Measurements from ENCODE around the gene SAFB2.

The SAFB2 gene

DNA sequence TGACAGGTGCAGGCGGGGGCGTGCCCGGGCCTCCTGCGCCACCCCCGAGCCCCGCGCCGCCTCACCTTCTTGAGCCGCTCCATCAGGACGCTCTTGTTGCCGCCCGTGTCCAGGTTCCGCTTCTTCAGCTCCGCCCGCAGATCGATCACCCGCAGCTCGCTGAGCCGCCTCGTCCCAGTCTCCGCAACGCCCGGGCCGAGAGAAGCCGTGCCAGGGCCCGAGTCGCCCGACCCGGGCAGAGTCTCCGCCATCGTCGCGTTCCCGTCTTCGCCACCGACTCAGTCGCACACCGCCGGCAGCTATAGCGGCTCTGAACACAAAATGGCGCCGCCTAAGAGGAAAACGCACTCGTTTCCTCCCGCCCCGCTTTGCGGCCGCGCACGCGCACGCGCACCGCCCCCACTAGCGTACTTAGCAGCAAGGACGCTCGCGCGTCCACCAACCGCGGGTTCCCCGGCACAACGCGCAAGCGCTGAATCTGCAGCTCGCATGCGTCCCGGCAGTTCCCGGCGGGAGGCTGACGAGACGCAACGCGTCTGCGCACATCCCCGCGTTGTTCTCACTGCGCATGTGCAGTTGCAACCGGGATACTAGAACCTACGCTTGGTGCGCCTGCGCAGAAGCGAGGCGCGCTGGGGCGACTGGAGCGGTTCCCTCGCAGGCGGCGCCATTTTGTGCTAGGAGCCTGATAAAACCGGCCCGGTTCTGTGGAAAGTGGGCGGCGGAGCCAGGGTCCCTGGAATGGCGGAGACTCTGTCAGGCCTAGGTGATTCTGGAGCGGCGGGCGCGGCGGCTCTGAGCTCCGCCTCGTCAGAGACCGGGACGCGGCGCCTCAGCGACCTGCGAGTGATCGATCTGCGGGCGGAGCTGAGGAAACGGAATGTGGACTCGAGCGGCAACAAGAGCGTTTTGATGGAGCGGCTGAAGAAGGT lies at the start of gene SAFB2, which contains the start of gene SAFB:
Gene SAFB2 (minus strand): TSS at position 312 of the 932 bp plus-strand sequence. CDS start 61 bp downstream, at position 251.
Gene SAFB (plus strand): TSS at position 619 of the 932 bp plus-strand sequence. CDS start 123 bp downstream, at position 742.
- TF ChIP-seq, protein P1, sequence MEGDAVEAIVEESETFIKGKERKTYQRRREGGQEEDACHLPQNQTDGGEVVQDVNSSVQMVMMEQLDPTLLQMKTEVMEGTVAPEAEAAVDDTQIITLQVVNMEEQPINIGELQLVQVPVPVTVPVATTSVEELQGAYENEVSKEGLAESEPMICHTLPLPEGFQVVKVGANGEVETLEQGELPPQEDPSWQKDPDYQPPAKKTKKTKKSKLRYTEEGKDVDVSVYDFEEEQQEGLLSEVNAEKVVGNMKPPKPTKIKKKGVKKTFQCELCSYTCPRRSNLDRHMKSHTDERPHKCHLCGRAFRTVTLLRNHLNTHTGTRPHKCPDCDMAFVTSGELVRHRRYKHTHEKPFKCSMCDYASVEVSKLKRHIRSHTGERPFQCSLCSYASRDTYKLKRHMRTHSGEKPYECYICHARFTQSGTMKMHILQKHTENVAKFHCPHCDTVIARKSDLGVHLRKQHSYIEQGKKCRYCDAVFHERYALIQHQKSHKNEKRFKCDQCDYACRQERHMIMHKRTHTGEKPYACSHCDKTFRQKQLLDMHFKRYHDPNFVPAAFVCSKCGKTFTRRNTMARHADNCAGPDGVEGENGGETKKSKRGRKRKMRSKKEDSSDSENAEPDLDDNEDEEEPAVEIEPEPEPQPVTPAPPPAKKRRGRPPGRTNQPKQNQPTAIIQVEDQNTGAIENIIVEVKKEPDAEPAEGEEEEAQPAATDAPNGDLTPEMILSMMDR (conservative IDR thresholded peaks at IDR 0.05) = no peak
- TF ChIP-seq ZFX (IDR thresholded peaks at IDR 0.05) = no peak
- H3K27ac ChIP-seq = peak within 1 kb of the TSS; percentile 98

DNA sequence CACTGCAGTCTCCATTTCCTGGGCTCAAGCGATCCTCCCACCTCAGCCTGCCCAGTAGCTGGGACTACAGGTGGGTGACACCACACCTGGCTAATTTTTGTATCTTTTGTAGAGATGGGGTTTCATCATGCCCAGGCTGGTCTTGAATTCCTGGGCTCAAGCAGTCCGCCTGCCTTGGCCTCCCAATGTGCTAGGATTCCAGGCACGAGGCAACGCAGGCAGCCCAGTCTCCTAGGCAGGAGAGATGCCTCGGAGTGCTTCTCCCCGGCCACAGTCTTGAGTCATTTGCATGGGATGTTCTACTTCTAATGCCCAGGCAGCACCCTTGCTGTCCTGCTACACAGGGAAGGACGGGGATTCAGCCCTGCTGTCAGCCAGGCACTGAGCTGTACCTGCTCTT lies 49.0 kb upstream of the SAFB2 start:
- TF ChIP-seq ZFX (IDR thresholded peaks at IDR 0.05) = no peak
- TF ChIP-seq, protein P1 (conservative IDR thresholded peaks at IDR 0.05) = no peak
- no peak overlapping the region for H3K27ac ChIP-seq

DNA sequence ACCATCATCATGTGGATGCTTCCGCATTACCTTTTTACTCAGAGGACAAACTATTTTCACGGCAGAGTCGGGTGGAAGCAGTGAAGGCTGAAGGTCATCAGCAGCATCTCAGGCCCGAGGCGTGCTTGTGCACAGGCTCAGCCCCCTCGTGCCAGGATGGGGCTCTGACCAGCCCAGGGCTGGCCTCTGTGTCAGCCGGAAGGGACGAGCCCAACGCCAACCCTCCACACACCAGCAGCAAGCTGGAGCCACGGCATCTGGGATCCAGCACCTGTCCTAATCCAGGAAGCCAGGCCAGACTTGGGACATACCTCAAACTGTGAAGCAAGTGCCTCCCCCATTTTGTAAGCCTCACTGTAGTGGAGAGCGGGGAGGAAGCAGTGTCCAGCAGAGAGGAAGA lies 46.6 kb upstream of the SAFB2 start:
- TF ChIP-seq ZFX (IDR thresholded peaks at IDR 0.05) = no peak
- TF ChIP-seq, protein P1 (conservative IDR thresholded peaks at IDR 0.05) = no peak

DNA sequence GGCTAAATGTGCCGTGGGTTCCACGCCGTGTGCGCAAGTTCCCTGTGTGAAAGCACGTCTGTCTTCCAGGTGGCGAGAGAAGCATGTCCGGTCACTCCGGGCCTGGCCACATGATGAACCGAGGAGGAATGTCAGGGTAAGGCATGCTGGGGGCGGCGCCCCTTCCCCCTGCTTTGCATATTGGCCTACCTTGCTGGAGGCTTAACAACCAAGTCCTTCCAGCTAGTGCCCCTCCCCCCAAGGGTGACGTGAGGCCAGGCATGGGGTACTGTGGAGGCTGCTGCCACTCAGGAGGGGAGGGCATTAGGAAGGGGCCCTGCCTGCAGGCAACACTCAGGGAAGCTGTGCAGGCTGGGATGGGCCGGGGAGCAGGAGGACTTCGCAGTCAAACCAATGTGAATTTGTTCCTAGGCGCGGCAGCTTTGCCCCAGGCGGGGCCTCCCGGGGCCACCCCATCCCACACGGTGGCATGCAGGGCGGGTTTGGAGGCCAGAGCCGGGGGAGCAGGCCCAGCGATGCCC lies 45.2 kb upstream of the SAFB2 start:
- TF ChIP-seq ZFX (IDR thresholded peaks at IDR 0.05) = no peak
- TF ChIP-seq, protein P1 (conservative IDR thresholded peaks at IDR 0.05) = no peak
- no peak overlapping the region for H3K27ac ChIP-seq

More for the DNA sequence above, 46.6 kb upstream of the SAFB2 start:
- no peak overlapping the region for H3K27ac ChIP-seq

DNA sequence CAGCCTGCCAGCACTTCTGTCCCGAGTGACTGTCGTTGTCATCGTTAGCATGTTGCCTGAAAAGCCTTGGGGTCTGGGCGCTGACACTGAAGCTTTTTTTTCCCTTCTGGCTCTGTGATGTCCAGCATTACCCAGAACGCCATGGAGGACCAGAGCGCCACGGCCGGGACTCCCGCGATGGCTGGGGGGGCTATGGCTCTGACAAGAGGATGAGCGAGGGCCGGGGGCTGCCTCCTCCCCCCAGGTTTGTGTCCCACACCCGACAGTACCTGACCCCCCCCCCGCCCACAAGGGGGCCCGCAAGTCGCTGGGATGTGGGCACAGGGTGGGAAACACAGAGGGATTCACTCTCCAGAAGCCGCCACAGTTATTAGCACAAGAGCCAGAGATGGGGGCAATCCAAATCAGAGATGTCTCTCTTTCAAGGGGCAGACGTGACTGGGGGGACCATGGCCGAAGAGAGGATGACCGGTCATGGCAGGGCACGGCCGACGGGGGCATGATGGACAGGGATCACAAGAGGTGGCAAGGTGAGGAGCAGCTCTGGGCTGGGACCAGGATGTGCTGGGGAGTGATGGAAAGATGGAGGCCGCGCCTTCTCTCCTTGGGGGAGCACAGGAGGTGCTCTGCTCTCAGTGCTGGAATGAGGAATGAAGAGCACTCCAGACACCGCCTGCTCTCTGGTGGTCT lies 44.5 kb upstream of the SAFB2 start:
- no peak overlapping the region for H3K27ac ChIP-seq
- TF ChIP-seq ZFX (IDR thresholded peaks at IDR 0.05) = no peak

DNA sequence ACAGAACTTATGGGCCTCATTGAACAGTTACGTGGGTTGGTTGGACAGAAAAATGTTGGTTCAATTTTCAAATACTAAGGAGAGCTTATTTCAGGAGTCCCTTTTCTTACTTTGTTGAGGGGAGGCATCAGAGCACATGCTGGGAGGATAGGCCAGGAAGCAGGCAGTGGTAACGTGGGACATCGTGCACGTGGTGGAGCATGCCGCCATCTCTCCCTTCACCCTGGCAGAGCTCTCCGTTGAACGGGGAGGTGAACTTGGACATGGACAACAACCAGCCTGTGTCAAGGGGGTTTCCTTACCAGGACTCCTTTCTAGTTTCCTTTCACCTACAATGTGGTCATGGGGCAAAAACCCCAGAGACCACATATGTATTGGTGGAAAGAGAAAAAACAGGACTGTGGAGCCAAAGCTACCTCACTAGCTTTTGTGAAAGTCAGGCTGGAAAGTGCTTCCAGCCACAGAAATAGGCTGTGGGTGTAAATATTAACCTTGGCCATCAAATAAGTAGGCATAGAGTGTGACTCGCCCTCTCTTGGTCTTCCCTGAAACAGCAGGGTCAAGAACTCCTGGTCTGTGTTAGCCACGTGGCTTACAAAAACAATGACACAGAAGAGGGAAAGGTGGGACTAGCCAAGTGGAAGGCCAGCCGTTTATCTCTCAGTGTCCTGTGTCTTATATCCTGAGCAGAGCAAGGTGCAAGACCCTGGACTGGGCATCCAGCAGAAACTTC lies 43.4 kb upstream of the SAFB2 start:
- no peak overlapping the region for H3K27ac ChIP-seq
- TF ChIP-seq ZFX (IDR thresholded peaks at IDR 0.05) = no peak
- TF ChIP-seq, protein P1 (conservative IDR thresholded peaks at IDR 0.05) = no peak

DNA sequence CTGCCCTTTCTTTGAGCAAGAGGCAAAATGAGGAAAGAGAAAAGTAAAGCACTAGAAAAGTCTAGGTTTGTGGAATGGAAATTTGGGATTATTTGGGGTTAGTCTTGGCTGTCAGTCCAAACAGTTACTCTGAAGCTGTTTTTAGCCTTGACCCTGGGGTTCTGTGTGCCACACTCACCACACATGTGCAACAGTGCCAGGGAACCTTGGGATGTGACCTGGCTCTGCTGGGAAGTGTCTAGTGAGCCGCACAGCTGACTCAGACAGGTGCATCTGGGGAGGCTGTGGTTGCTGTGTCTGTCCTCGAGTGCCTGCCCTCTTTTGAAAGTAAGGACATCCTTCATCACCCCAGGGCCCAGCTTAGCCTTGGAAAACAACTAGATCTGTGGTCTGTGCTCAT lies 41.9 kb upstream of the SAFB2 start:
- H3K27ac ChIP-seq = no peak overlapping the region
- TF ChIP-seq ZFX (IDR thresholded peaks at IDR 0.05) = no peak
- TF ChIP-seq, protein P1 (conservative IDR thresholded peaks at IDR 0.05) = no peak

Data from C4-2B (cell line).